ENCODE data around the gene TMED8. TPM values are rescaled to one million over a fixed set of nuclear protein-coding genes. Genes with fewer than 3 reads are reported as not detected.
"Not testable (repeated sequence)": the region's sequence is repeated elsewhere in the genome, so short reads cannot be mapped to it uniquely, and the experiment has no call there.

The TMED8 gene
- total RNA-seq, 1 donor = 12.5 TPM

GRCh38 chr14:77337880-77338279 lies 39.0 kb downstream of the TMED8 start:
- TF ChIP-seq, protein P1, sequence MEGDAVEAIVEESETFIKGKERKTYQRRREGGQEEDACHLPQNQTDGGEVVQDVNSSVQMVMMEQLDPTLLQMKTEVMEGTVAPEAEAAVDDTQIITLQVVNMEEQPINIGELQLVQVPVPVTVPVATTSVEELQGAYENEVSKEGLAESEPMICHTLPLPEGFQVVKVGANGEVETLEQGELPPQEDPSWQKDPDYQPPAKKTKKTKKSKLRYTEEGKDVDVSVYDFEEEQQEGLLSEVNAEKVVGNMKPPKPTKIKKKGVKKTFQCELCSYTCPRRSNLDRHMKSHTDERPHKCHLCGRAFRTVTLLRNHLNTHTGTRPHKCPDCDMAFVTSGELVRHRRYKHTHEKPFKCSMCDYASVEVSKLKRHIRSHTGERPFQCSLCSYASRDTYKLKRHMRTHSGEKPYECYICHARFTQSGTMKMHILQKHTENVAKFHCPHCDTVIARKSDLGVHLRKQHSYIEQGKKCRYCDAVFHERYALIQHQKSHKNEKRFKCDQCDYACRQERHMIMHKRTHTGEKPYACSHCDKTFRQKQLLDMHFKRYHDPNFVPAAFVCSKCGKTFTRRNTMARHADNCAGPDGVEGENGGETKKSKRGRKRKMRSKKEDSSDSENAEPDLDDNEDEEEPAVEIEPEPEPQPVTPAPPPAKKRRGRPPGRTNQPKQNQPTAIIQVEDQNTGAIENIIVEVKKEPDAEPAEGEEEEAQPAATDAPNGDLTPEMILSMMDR (IDR thresholded peaks at IDR 0.05; ENCODE audit: insufficient read depth, low read depth, low read length) = no peak
- no peak overlapping the region for H3K4me3 ChIP-seq (ENCODE audit: low read depth, low read length)
- DNase-seq (ENCODE audit: low read depth) = no peak

- not testable (repeated sequence) for DNase-seq (ENCODE audit: low read depth); H3K4me3 ChIP-seq (ENCODE audit: low read depth, low read length)
Measured at GRCh38 chr14:77337255-77337654, 39.6 kb downstream of the TMED8 start.

DNA sequence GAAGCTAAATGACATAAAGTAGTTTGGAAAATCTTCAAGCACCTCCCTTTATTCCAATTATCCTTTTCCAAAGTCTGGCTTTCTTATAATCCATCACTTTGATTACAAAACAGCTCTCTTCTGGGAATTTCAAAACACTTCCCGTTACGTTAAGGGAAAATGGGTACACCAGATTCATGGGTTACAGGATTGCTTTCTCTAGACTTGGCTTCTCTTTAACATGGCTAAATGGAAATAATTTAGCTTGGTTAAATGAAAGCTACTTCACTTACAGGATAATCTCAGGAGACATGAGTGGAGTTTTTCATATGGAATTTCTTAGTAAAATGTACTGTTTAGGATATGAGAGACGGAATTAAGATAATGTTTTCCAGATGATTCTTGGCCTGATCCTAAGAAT lies 41.3 kb downstream of the TMED8 start:
- H3K4me3 ChIP-seq (ENCODE audit: low read depth, low read length) = no peak overlapping the region
- no peak for DNase-seq (ENCODE audit: low read depth)
- TF ChIP-seq, protein P1 (IDR thresholded peaks at IDR 0.05; ENCODE audit: insufficient read depth, low read depth, low read length) = no peak

DNA sequence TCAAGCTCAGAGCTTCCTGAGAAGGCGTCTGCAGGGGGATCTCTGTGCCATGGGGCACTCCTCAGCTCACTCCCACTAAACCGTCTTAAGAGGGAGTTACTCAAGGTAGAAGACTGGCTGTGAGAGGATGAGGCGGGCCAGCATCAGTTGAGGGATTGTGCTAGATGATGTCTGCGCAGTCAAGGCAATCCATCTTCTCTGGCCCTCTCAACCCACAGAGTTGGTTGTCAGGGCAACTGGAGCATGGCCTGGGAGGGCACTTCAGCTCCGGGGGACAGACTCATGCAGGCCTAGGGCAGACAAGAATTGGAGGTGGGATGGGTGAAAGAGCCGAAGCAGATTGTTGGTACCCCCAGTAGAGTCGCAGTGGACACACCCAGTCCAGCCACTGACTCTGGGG lies 47.0 kb downstream of the TMED8 start:
- H3K4me3 ChIP-seq (ENCODE audit: low read depth, low read length) = no peak overlapping the region
- no peak for DNase-seq (ENCODE audit: low read depth)
- TF ChIP-seq, protein P1 (IDR thresholded peaks at IDR 0.05; ENCODE audit: insufficient read depth, low read depth, low read length) = no peak

DNA sequence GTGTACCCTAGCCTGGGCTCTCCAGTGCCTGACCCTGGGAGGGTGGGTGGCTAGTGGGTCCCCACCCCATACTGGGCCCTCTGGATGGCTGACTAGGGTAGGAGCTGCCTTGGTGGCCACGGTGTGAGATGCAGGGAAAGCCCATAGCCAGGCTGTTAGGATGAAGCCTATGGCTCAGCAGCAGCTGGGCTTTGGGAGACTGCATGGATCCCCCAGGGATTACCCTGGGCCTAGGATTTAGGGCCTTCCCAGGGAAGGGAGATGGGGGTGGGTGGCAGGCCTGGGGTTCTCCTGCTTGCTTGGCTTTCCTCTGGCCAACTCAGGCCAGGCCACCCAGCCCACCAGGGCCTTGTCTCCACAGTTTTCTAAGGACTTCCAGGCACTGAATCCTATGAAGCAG lies 49.8 kb downstream of the TMED8 start:
- no peak overlapping the region for H3K4me3 ChIP-seq (ENCODE audit: low read depth, low read length)
- TF ChIP-seq, protein P1 (IDR thresholded peaks at IDR 0.05; ENCODE audit: insufficient read depth, low read depth, low read length) = no peak
- DNase-seq (ENCODE audit: low read depth) = no peak

DNA sequence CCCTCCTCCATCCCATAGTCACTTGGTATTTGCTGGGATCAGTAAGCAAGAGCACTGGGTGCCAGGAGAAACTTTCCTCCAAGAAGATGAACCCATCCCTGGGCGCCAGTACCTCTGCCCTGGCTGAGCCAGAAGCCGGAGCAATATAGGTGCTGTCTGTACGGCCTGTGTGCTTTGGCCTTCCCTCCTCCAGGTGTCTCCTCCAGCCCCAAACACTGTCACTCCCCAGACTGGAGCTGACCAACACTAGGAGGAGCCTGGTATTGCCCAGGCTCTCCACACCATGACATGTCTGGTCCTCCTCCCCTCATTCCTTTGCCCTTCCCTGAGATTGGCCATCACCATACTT lies 51.2 kb downstream of the TMED8 start:
- H3K4me3 ChIP-seq (ENCODE audit: low read depth, low read length) = no peak overlapping the region
- DNase-seq (ENCODE audit: low read depth) = no peak
- TF ChIP-seq, protein P1 (IDR thresholded peaks at IDR 0.05; ENCODE audit: insufficient read depth, low read depth, low read length) = no peak

- no peak for DNase-seq (ENCODE audit: low read depth)
- no peak overlapping the region for H3K4me3 ChIP-seq (ENCODE audit: low read depth, low read length)
- TF ChIP-seq, protein P1 (IDR thresholded peaks at IDR 0.05; ENCODE audit: insufficient read depth, low read depth, low read length) = no peak
Measured at GRCh38 chr14:77324816-77325745, 51.8 kb downstream of the TMED8 start.

Data from fibroblast of villous mesenchyme (primary cell).